GM23338 (cell line): Measurements from ENCODE around the gene ITGAL. TPM values are rescaled to one million over a fixed set of nuclear protein-coding genes. Genes with fewer than 3 reads are reported as not detected.

ENCODE experiments used
- ATAC-seq: fragments of 200-7000 bp; cut with Tn5 transposase; 3 replicates; pipeline ENCODE4 v1.9.1; 2020
- DNase-seq: peaks from one replicate; pipeline ENCODE4 v3.0.0-alpha.2; 2015; ENCODE audit warnings: low spot score
- H2AFZ ChIP-seq: fragments of 200-600 bp; sonication (generic); 2 replicates; pipeline ENCODE4 v1.8.0; 2016; ENCODE audit warnings: antibody characterized with exemption, mild to moderate bottlenecking, moderate library complexity
- H3F3A ChIP-seq: fragments of 200-600 bp; sonication (generic); replicated peaks from 2 replicates; pipeline ENCODE4 v1.8.0; 2017; ENCODE audit warnings: antibody characterized with exemption, mixed run types, low read depth
- H3K27ac ChIP-seq: fragments of 200-600 bp; sonication (generic); 2 replicates; pipeline ENCODE4 v1.6.1; 2016; ENCODE audit warnings: low read depth
- H3K27me3 ChIP-seq: fragments of 200-600 bp; sonication (generic); 2 replicates; pipeline ENCODE4 v1.8.0; 2016; ENCODE audit warnings: mild to moderate bottlenecking, mixed run types, moderate library complexity; ENCODE audit not compliant: insufficient read depth
- H3K36me3 ChIP-seq: fragments of 200-600 bp; sonication (generic); 2 replicates; pipeline ENCODE4 v1.8.0; 2016; ENCODE audit warnings: mild to moderate bottlenecking; ENCODE audit not compliant: insufficient read depth
- H3K4me1 ChIP-seq: fragments of 200-600 bp; sonication (generic); 2 replicates; pipeline ENCODE4 v1.8.0; 2016; ENCODE audit warnings: mild to moderate bottlenecking, moderate library complexity; ENCODE audit not compliant: insufficient read depth
- H3K4me2 ChIP-seq: fragments of 200-600 bp; sonication (generic); 2 replicates; pipeline ENCODE4 v1.7.1; 2017; ENCODE audit warnings: mixed run types
- H3K4me3 ChIP-seq: fragments of 200-600 bp; sonication (generic); 2 replicates; pipeline ENCODE4 v1.6.1; 2016; ENCODE audit warnings: mixed run types
- H3K79me2 ChIP-seq: fragments of 200-600 bp; sonication (generic); replicated peaks from 2 replicates; pipeline ENCODE4 v1.8.0; 2017; ENCODE audit warnings: mild to moderate bottlenecking; ENCODE audit not compliant: insufficient read depth
- H3K9me2 ChIP-seq: fragments of 200-600 bp; sonication (generic); 2 replicates; pipeline ENCODE4 v1.8.0; 2017; ENCODE audit not compliant: insufficient read depth
- H4K20me1 ChIP-seq: fragments of 200-600 bp; sonication (generic); replicated peaks from 2 replicates; pipeline ENCODE4 v1.8.0; 2017; ENCODE audit warnings: mild to moderate bottlenecking; ENCODE audit not compliant: insufficient read depth
- H3K27ac Mint-ChIP-seq: 2 replicates; pipeline ENCODE4 v1.8.0; 2020; ENCODE audit warnings: inconsistent platforms, mild to moderate bottlenecking, moderate library complexity, mixed read lengths
- H3K27me3 Mint-ChIP-seq: 3 replicates; pipeline ENCODE4 v1.8.0; 2022; ENCODE audit warnings: low read depth, mild to moderate bottlenecking, moderate library complexity, mixed read lengths, inconsistent platforms; ENCODE audit not compliant: insufficient read depth, poor library complexity
- H3K36me3 Mint-ChIP-seq: 3 replicates; pipeline ENCODE4 v1.8.0; 2021; ENCODE audit warnings: low read depth, mild to moderate bottlenecking, inconsistent platforms, moderate library complexity, mixed read lengths
- H3K4me1 Mint-ChIP-seq: 3 replicates; pipeline ENCODE4 v1.8.0; 2020; ENCODE audit warnings: mild to moderate bottlenecking, inconsistent platforms, mixed read lengths
- H3K4me3 Mint-ChIP-seq: 3 replicates; pipeline ENCODE4 v1.8.0; 2021; ENCODE audit warnings: moderate library complexity, mild to moderate bottlenecking, inconsistent platforms, mixed read lengths
- H3K9me3 Mint-ChIP-seq: 3 replicates; pipeline ENCODE4 v1.8.0; 2020; ENCODE audit warnings: moderate library complexity, mild to moderate bottlenecking, inconsistent platforms, mixed read lengths
- CREB1 ChIP-seq: fragments of 250-450 bp; sonication (Bioruptor Pico); IDR thresholded peaks from 2 replicates; pipeline ENCODE4 v1.5.0; 2020; ENCODE audit warnings: low read depth, mild to moderate bottlenecking, moderate library complexity
- ETS1 ChIP-seq: IDR thresholded peaks from 2 replicates; pipeline ENCODE4 v1.6.1; 2016; ENCODE audit warnings: antibody characterized with exemption
- JUNB ChIP-seq: IDR thresholded peaks from one replicate; pipeline ENCODE4 v1.6.1; 2016; ENCODE audit warnings: antibody characterized with exemption; ENCODE audit not compliant: unreplicated experiment
- POLR2AphosphoS5 ChIP-seq: IDR thresholded peaks from 2 replicates; pipeline ENCODE4 v1.6.1; 2016; ENCODE audit warnings: antibody characterized with exemption, low read depth
- STAT1 ChIP-seq: IDR thresholded peaks from one replicate; pipeline ENCODE4 v1.6.1; 2016; ENCODE audit warnings: antibody characterized with exemption; ENCODE audit not compliant: unreplicated experiment
- ZNF331 ChIP-seq: fragments of 250-450 bp; sonication (Bioruptor Pico); IDR thresholded peaks from 2 replicates; pipeline ENCODE4 v1.5.0; 2020; ENCODE audit warnings: low read depth, mild to moderate bottlenecking, moderate library complexity
- polyA plus RNA-seq: library from polyadenylated mRNA; unstranded; fragments of >200 nt; fragmentation: Nextera tagmentation; extraction: Ambion mirVana; gene quantifications from 2 replicates; pipeline ENCODE4 v1.2.1, GENCODE V29; 2016
- total RNA-seq: library from RNA; depleted of rRNA; stranded (reverse); fragments of >200 nt; shearing (Covaris generic); gene quantifications from 2 replicates; pipeline ENCODE4 v1.2.3, GENCODE V29; 2014
- TF ChIP-seq, protein P1 (sequence below), 2 experiments: fragments of 200-600 bp in 1 of 2; sonication (generic) in 1 of 2; conservative IDR thresholded peaks; 2 replicates each; pipeline versions ENCODE4 v1.5.1 to v1.6.1; 2016 to 2017; ENCODE audit warnings: antibody characterized with exemption in 2 of 2, low read depth in 2 of 2, mild to moderate bottlenecking in 2 of 2, moderate library complexity in 1 of 2
- TF ChIP-seq, protein P2 (sequence below): fragments of 250-450 bp; sonication (Bioruptor Pico); IDR thresholded peaks from 2 replicates; pipeline ENCODE4 v1.5.0; 2020; ENCODE audit warnings: mild to moderate bottlenecking, moderate library complexity

The ITGAL gene
- total and polyA plus RNA-seq, 2 experiments from 2014 or later, result 0.05 to 0.07 TPM

- peaks cover 25% of the 10 kb centered on the region for H3K27me3 Mint-ChIP-seq
- H3K4me2 ChIP-seq, result peak overlapping the region; percentile 88
- H2AFZ ChIP-seq, result peak overlapping the region; percentile 64
- 0 out of 2 replicates have a peak overlapping the region, but pooled peaks have one; percentile 91 for H3K27ac ChIP-seq
- no peaks in the 10 kb centered on the region for H3K27me3 ChIP-seq
- H3K4me3 ChIP-seq, result peak overlapping the region; percentile 91
- no peaks in the 10 kb centered on the region; the same call in 1 of the 2 replicates for H3K36me3 ChIP-seq
- TF ChIP-seq POLR2AphosphoS5, result no peak
- no peak for TF ChIP-seq ETS1
- no peak overlapping the region for H3K27ac Mint-ChIP-seq
- peak overlapping the region; percentile 81 for H3K4me3 Mint-ChIP-seq
- H3K4me1 ChIP-seq, result peaks cover 25% of the 10 kb centered on the region
- H3K9me2 ChIP-seq, result 0 out of 2 replicates have a peak, but pooled peaks cover 3% of the 10 kb centered on the region
- no peak for DNase-seq
- 0 out of 2 replicates have a peak, but pooled peaks cover 17% of the 10 kb centered on the region for H3F3A ChIP-seq
- H3K9me3 Mint-ChIP-seq, result no peaks in the 10 kb centered on the region; the same call in 2 of the 3 replicates
- H4K20me1 ChIP-seq, result no peaks in the 10 kb centered on the region
- peaks cover 3% of the 10 kb centered on the region; the same call in 1 of the 2 replicates for H3K79me2 ChIP-seq
- peaks cover 25% of the 10 kb centered on the region for H3K4me1 Mint-ChIP-seq
- peaks cover 18% of the 10 kb centered on the region for H3K36me3 Mint-ChIP-seq
- peak; percentile 5 for ATAC-seq
These were observed 85.1 kb downstream of the ITGAL start for GRCh38 chr16:30557707-30557956.

DNA sequence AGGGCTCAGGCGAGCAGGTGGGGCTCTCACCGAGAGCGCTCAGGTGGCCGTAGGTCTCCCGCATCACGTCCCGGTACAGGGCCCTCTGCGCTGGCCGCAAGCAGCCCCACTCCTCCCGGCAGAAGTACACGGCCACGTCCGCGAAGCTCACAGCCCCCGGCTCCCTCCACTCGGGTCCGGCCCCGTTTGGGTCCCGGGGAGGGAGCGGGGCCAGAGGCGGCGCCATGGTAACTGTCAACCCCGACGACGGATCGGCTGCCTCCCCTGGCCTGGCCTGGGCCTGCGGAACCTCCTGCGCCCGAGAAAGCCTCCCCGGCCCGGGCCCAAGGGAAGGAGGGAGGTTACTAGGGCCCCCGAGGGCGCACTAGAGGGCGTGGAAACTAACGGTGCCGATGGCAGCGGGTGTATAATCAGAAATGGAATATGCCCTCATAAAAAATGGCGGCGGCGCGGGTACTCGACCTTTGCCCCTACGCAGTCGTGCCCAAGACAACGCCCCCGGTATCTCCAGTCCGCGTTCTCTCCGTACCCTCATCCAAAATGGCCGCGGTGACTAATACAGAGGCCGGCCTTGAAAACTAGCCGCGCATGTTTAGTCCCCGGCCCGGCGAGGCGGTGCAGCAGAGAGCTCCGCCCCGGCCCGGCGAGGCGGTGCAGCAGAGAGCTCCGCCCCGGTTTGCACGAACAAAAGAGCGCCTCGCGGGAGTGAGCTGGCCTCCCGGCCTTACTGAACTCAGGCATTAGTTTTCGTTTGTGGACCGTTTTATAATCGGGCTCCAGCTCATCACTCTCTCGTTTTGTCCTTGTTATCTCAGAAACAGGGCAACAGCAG is 85.6 kb downstream of the ITGAL start, which contains the start of gene ZNF764:
Gene ZNF764, minus strand, starts transcription at position 418 of the 832 bp plus-strand sequence. Its CDS starts 192 bp downstream, at position 226.
- TF ChIP-seq CREB1 (0 out of 2 replicates have a peak, but pooled peaks have one; percentile 56), JUNB (no peak), ZNF331 (no peak), POLR2AphosphoS5 (peak; percentile 78), ETS1 (peak; percentile 93), STAT1 (no peak)
- TF ChIP-seq, protein P1, sequence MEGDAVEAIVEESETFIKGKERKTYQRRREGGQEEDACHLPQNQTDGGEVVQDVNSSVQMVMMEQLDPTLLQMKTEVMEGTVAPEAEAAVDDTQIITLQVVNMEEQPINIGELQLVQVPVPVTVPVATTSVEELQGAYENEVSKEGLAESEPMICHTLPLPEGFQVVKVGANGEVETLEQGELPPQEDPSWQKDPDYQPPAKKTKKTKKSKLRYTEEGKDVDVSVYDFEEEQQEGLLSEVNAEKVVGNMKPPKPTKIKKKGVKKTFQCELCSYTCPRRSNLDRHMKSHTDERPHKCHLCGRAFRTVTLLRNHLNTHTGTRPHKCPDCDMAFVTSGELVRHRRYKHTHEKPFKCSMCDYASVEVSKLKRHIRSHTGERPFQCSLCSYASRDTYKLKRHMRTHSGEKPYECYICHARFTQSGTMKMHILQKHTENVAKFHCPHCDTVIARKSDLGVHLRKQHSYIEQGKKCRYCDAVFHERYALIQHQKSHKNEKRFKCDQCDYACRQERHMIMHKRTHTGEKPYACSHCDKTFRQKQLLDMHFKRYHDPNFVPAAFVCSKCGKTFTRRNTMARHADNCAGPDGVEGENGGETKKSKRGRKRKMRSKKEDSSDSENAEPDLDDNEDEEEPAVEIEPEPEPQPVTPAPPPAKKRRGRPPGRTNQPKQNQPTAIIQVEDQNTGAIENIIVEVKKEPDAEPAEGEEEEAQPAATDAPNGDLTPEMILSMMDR (conservative IDR thresholded peaks at IDR 0.05; ENCODE audit: low read depth in 2 of 2), result no peak
- TF ChIP-seq, protein P2, sequence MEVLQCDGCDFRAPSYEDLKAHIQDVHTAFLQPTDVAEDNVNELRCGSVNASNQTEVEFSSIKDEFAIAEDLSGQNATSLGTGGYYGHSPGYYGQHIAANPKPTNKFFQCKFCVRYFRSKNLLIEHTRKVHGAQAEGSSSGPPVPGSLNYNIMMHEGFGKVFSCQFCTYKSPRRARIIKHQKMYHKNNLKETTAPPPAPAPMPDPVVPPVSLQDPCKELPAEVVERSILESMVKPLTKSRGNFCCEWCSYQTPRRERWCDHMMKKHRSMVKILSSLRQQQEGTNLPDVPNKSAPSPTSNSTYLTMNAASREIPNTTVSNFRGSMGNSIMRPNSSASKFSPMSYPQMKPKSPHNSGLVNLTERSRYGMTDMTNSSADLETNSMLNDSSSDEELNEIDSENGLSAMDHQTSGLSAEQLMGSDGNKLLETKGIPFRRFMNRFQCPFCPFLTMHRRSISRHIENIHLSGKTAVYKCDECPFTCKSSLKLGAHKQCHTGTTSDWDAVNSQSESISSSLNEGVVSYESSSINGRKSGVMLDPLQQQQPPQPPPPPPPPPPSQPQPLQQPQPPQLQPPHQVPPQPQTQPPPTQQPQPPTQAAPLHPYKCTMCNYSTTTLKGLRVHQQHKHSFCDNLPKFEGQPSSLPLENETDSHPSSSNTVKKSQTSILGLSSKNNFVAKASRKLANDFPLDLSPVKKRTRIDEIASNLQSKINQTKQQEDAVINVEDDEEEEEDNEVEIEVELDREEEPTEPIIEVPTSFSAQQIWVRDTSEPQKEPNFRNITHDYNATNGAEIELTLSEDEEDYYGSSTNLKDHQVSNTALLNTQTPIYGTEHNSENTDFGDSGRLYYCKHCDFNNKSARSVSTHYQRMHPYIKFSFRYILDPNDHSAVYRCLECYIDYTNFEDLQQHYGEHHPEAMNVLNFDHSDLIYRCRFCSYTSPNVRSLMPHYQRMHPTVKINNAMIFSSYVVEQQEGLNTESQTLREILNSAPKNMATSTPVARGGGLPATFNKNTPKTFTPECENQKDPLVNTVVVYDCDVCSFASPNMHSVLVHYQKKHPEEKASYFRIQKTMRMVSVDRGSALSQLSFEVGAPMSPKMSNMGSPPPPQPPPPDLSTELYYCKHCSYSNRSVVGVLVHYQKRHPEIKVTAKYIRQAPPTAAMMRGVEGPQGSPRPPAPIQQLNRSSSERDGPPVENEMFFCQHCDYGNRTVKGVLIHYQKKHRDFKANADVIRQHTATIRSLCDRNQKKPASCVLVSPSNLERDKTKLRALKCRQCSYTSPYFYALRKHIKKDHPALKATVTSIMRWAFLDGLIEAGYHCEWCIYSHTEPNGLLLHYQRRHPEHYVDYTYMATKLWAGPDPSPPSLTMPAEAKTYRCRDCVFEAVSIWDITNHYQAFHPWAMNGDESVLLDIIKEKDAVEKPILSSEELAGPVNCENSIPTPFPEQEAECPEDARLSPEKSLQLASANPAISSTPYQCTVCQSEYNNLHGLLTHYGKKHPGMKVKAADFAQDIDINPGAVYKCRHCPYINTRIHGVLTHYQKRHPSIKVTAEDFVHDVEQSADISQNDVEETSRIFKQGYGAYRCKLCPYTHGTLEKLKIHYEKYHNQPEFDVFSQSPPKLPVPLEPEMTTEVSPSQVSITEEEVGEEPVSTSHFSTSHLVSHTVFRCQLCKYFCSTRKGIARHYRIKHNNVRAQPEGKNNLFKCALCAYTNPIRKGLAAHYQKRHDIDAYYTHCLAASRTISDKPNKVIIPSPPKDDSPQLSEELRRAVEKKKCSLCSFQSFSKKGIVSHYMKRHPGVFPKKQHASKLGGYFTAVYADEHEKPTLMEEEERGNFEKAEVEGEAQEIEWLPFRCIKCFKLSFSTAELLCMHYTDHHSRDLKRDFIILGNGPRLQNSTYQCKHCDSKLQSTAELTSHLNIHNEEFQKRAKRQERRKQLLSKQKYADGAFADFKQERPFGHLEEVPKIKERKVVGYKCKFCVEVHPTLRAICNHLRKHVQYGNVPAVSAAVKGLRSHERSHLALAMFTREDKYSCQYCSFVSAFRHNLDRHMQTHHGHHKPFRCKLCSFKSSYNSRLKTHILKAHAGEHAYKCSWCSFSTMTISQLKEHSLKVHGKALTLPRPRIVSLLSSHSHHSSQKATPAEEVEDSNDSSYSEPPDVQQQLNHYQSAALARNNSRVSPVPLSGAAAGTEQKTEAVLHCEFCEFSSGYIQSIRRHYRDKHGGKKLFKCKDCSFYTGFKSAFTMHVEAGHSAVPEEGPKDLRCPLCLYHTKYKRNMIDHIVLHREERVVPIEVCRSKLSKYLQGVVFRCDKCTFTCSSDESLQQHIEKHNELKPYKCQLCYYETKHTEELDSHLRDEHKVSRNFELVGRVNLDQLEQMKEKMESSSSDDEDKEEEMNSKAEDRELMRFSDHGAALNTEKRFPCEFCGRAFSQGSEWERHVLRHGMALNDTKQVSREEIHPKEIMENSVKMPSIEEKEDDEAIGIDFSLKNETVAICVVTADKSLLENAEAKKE (CRISPR knock-in tag), result no peak
- H3K27me3 ChIP-seq, result no peaks in the 10 kb centered on the region
- Mint-ChIP-seq H3K4me3 (peak within 1 kb of the TSS; percentile 81), H3K36me3 (peaks cover 18% of the 10 kb centered on the region), H3K27me3 (peaks cover 28% of the 10 kb centered on the region), H3K27ac (peak within 1 kb of the TSS; percentile 94), H3K4me1 (peaks cover 25% of the 10 kb centered on the region), H3K9me3 (no peaks in the 10 kb centered on the region; the same call in 2 of the 3 replicates)
- DNase-seq (peak; percentile 99), ATAC-seq (peak; percentile 89)
- no peaks in the 10 kb centered on the region; the same call in 1 of the 2 replicates for H3K36me3 ChIP-seq
- peak within 1 kb of the TSS; percentile 91 for H3K4me3 ChIP-seq
- H3K9me2 ChIP-seq, result 0 out of 2 replicates have a peak, but pooled peaks cover 3% of the 10 kb centered on the region
- H3F3A ChIP-seq, result 0 out of 2 replicates have a peak, but pooled peaks cover 17% of the 10 kb centered on the region
- peak within 1 kb of the TSS; percentile 94 for H3K27ac ChIP-seq
- H4K20me1 ChIP-seq, result no peaks in the 10 kb centered on the region
- peaks cover 25% of the 10 kb centered on the region for H3K4me1 ChIP-seq
- peaks cover 3% of the 10 kb centered on the region; the same call in 1 of the 2 replicates for H3K79me2 ChIP-seq
- peak within 1 kb of the TSS; percentile 88 for H3K4me2 ChIP-seq
- peak within 1 kb of the TSS; percentile 64 for H2AFZ ChIP-seq
